ENCODE data around the gene RNF113B. TPM values are rescaled to one million over a fixed set of nuclear protein-coding genes. Genes with fewer than 3 reads are reported as not detected.

The RNF113B gene
- total and polyA plus RNA-seq, 10 donors = not detected

- TF ChIP-seq POLR2AphosphoS5 (IDR thresholded peaks at IDR 0.05) = no peak
- TF ChIP-seq POLR2A (IDR thresholded peaks at IDR 0.05) = no peak
- TF ChIP-seq CTCF (IDR thresholded peaks at IDR 0.05 in 8 of 11, conservative IDR thresholded peaks at IDR 0.05 in 3 of 11) = no peak
- Histone ChIP-seq H3K4me3 (no peak overlapping the region), H3K9me3 (no peaks in the 10 kb centered on the region), H3K4me1 (no peaks in the 10 kb centered on the region), H3K27me3 (replicated peaks in 1 of 7) (no peaks in the 10 kb centered on the region), H3K27ac (no peak overlapping the region), H3K36me3 (no peaks in the 10 kb centered on the region)
- no peak for DNase-seq
- intact Hi-C loops (cut with DNase I; ENCODE audit: low total_unique reads) = no loop called here
- 66 to 90% (median 81%) methylated on average over 3 of the region's 3 CpGs for WGBS, 5 donors
These were observed 5.5 kb upstream of the RNF113B start for GRCh38 chr13:98182589-98182988.

- no peaks in the 10 kb centered on the region for H3K9me3 ChIP-seq
- TF ChIP-seq CTCF (IDR thresholded peaks at IDR 0.05 in 8 of 11, conservative IDR thresholded peaks at IDR 0.05 in 3 of 11) = no peak
- no peak for TF ChIP-seq POLR2A (IDR thresholded peaks at IDR 0.05)
- TF ChIP-seq POLR2AphosphoS5 (IDR thresholded peaks at IDR 0.05) = no peak
- DNase-seq = no peak
- intact Hi-C loops (cut with DNase I; ENCODE audit: low total_unique reads) = no loop called here
- H3K27me3 ChIP-seq (replicated peaks in 1 of 7) = no peaks in the 10 kb centered on the region
- WGBS, 5 donors = 84 to 94% (median 90%) methylated on average over 4 of the region's 4 CpGs
- H3K27ac ChIP-seq = no peak overlapping the region
- H3K4me1 ChIP-seq = no peaks in the 10 kb centered on the region
- H3K4me3 ChIP-seq = no peak overlapping the region
- peaks cover 0 to under 1% (median 0%) of the 10 kb centered on the region in 6 donors for H3K36me3 ChIP-seq
These were observed 5.1 kb upstream of the RNF113B start for GRCh38 chr13:98182153-98182552.

- H3K4me1 ChIP-seq = no peaks in the 10 kb centered on the region
- peaks cover 0 to 8% (median 0%) of the 10 kb centered on the region in 6 donors for H3K36me3 ChIP-seq
- no peak for TF ChIP-seq POLR2AphosphoS5 (IDR thresholded peaks at IDR 0.05)
- TF ChIP-seq POLR2A (IDR thresholded peaks at IDR 0.05) = no peak
- no peak for TF ChIP-seq CTCF (IDR thresholded peaks at IDR 0.05 in 8 of 11, conservative IDR thresholded peaks at IDR 0.05 in 3 of 11)
- 87 to 95% (median 92%) methylated on average over 7 of the region's 7 CpGs for WGBS, 5 donors
- intact Hi-C loops (cut with DNase I; ENCODE audit: low total_unique reads) = no loop called here
- no peak overlapping the region for H3K27ac ChIP-seq
- DNase-seq = no peak
- no peaks in the 10 kb centered on the region for H3K9me3 ChIP-seq
- no peak overlapping the region for H3K4me3 ChIP-seq
- H3K27me3 ChIP-seq (replicated peaks in 1 of 7) = no peaks in the 10 kb centered on the region
These were observed 4.2 kb upstream of the RNF113B start for GRCh38 chr13:98181111-98181815.

GRCh38 chr13:98180092-98180491 is 3.0 kb upstream of the RNF113B start:
- Histone ChIP-seq H3K9me3 (no peaks in the 10 kb centered on the region), H3K4me1 (peaks cover 0 to 10% (median 0%) of the 10 kb centered on the region in 6 donors), H3K27ac (no peak overlapping the region), H3K27me3 (replicated peaks in 1 of 7) (no peaks in the 10 kb centered on the region), H3K36me3 (peaks cover 0 to 8% (median 0%) of the 10 kb centered on the region in 6 donors), H3K4me3 (no peak overlapping the region)
- 71 to 81% (median 77%) methylated on average over 3 of the region's 3 CpGs for WGBS, 5 donors
- DNase-seq = no peak
- intact Hi-C loops (cut with DNase I; ENCODE audit: low total_unique reads) = no loop called here
- no peak for TF ChIP-seq POLR2AphosphoS5 (IDR thresholded peaks at IDR 0.05)
- no peak for TF ChIP-seq POLR2A (IDR thresholded peaks at IDR 0.05)
- no peak for TF ChIP-seq CTCF (IDR thresholded peaks at IDR 0.05 in 8 of 11, conservative IDR thresholded peaks at IDR 0.05 in 3 of 11)

Data from spleen (tissue), 11 donors.